HCT116 (cell line): ENCODE results near the gene TMEM121. TPM values are rescaled to one million over a fixed set of nuclear protein-coding genes. Genes with fewer than 3 reads are reported as not detected.

ENCODE experiments used
- ATAC-seq: fragments of 200-7000 bp; cut with Tn5 transposase; 2 replicates; pipeline ENCODE4 v1.9.1; 2020; ENCODE audit warnings: mild to moderate bottlenecking, moderate library complexity
- BruUV-seq: library from RNA; stranded (reverse); fragments of 400-500 nt; replicated peaks from 2 replicates; lab custom pipeline; 2021; lab: Mats Ljungman, UMichigan
- CTCF ChIA-PET: fragments of 300-600 bp; sonication (Branson Sonifier 250); formaldehyde crosslinking; loops from one replicate; lab custom pipeline; 2021; ENCODE audit warnings: antibody characterized with exemption; lab: Charles Lee
- POLR2A ChIA-PET: fragments of 300-600, 350-600 bp; sonication (Branson Sonifier 250); formaldehyde crosslinking; loops from one replicate; lab custom pipeline; 2021; ENCODE audit warnings: antibody characterized with exemption; lab: Charles Lee
- RAD21 ChIA-PET, 2 experiments: fragments of 300-600 bp; sonication (Branson Sonifier 250); formaldehyde crosslinking; loops; one replicate each; lab custom pipeline; 2023; ENCODE audit warnings: low total read pairs in 2 of 2; ENCODE audit not compliant: uncharacterized antibody in 2 of 2, unreplicated experiment in 2 of 2, low non-redundant PET in 1 of 2; lab: Charles Lee
- DNase-seq: peaks from one replicate; pipeline ENCODE4 v3.0.0-alpha.2; 2010; ENCODE audit warnings: low read depth, low spot score
- H2AFZ ChIP-seq: fragments of 200-600 bp; shearing (Covaris generic), sonication (generic); 2 replicates; pipeline ENCODE4 v1.6.1; 2017; ENCODE audit warnings: low read depth, mixed run types, mixed read lengths, antibody characterized with exemption, low read length; ENCODE audit not compliant: poor library complexity, severe bottlenecking
- H3K27ac ChIP-seq: 2 replicates; pipeline ENCODE4 v1.5.1; 2012; ENCODE audit warnings: low read depth, low read length
- H3K27me3 ChIP-seq: fragments of 200-600 bp; sonication (generic); 2 replicates; pipeline ENCODE4 v1.6.1; 2016; ENCODE audit warnings: mixed run types, low read length, mixed read lengths; ENCODE audit not compliant: insufficient read depth
- H3K36me3 ChIP-seq, 2 experiments: fragments of 200-500 bp in 1 of 2; fragments of 200-600 bp in 1 of 2; sonication (Bioruptor generic) in 1 of 2; sonication (generic) in 1 of 2; 2 replicates each; pipeline versions ENCODE4 v1.5.1 to v1.6.1; 2014 to 2016; ENCODE audit warnings: low read length in 2 of 2, inconsistent platforms in 1 of 2, mixed read lengths in 1 of 2, mixed run types in 1 of 2; ENCODE audit not compliant: insufficient read depth in 2 of 2, control insufficient read depth in 1 of 2
- H3K4me1 ChIP-seq, 2 experiments: fragments of 200-600 bp in 1 of 2; sonication (generic) in 1 of 2; 2 replicates each; pipeline versions ENCODE4 v1.5.1 to v1.6.1; 2012 to 2017; ENCODE audit warnings: low read length in 2 of 2, inconsistent platforms in 1 of 2, mild to moderate bottlenecking in 1 of 2, mixed read lengths in 1 of 2, mixed run types in 1 of 2, moderate library complexity in 1 of 2; ENCODE audit not compliant: insufficient read depth in 2 of 2, control insufficient read depth in 1 of 2
- H3K4me2 ChIP-seq: fragments of 200-600 bp; sonication (generic); 2 replicates; pipeline ENCODE4 v1.6.1; 2017; ENCODE audit warnings: mixed run types, low read length, mixed read lengths
- H3K4me3 ChIP-seq, 2 experiments: fragments of 200-600 bp in 1 of 2; sonication (generic) in 1 of 2; replicated peaks in 1 of 2; 2 replicates each; pipeline ENCODE4 v1.5.1; 2011 to 2016; ENCODE audit warnings: low read length in 2 of 2, control low read depth in 1 of 2, low read depth in 1 of 2, mild to moderate bottlenecking in 1 of 2, mixed read lengths in 1 of 2, mixed run types in 1 of 2
- H3K79me2 ChIP-seq: fragments of 200-600 bp; sonication (generic); 2 replicates; pipeline ENCODE4 v1.6.1; 2017; ENCODE audit warnings: mild to moderate bottlenecking, mixed run types, low read length, moderate library complexity, mixed read lengths; ENCODE audit not compliant: insufficient read depth
- H3K9ac ChIP-seq: fragments of 200-600 bp; sonication (generic); 2 replicates; pipeline ENCODE4 v1.6.1; 2016; ENCODE audit warnings: low read length, mixed read lengths
- H3K9me2 ChIP-seq: fragments of 200-600 bp; sonication (generic), shearing (Covaris generic); 2 replicates; pipeline ENCODE4 v1.6.1; 2017; ENCODE audit warnings: mixed run types, mild to moderate bottlenecking, moderate library complexity; ENCODE audit not compliant: insufficient read depth
- H3K9me3 ChIP-seq, 2 experiments: fragments of 200-500 bp in 1 of 2; fragments of 200-600 bp in 1 of 2; sonication (Bioruptor generic) in 1 of 2; sonication (generic) in 1 of 2; 2 replicates each; pipeline ENCODE4 v1.6.1; 2014 to 2017; ENCODE audit warnings: low read length in 2 of 2, mixed read lengths in 2 of 2, inconsistent platforms in 1 of 2, low read depth in 1 of 2, mild to moderate bottlenecking in 1 of 2, mixed run types in 1 of 2, moderate library complexity in 1 of 2; ENCODE audit not compliant: control insufficient read depth in 1 of 2, insufficient read depth in 1 of 2
- H4K20me1 ChIP-seq: fragments of 200-600 bp; sonication (generic), shearing (Covaris generic); 2 replicates; pipeline ENCODE4 v1.6.1; 2017; ENCODE audit warnings: mixed run types, mild to moderate bottlenecking, moderate library complexity; ENCODE audit not compliant: insufficient read depth
- ATF3 ChIP-seq: IDR thresholded peaks from 2 replicates; pipeline ENCODE4 v1.6.1; 2012
- CBX3 ChIP-seq: IDR thresholded peaks from 2 replicates; pipeline ENCODE4 v1.6.1; 2012; ENCODE audit warnings: low read depth
- EGR1 ChIP-seq: IDR thresholded peaks from 2 replicates; pipeline ENCODE4 v1.6.1; 2012; ENCODE audit warnings: low read depth
- EZH2 ChIP-seq: fragments of 200-600 bp; sonication (generic); IDR thresholded peaks from 2 replicates; pipeline ENCODE4 v1.6.1; 2017; ENCODE audit warnings: antibody characterized with exemption, mixed run types
- POLR2AphosphoS5 ChIP-seq: IDR thresholded peaks from 2 replicates; pipeline ENCODE4 v1.6.1; 2011; ENCODE audit warnings: mild to moderate bottlenecking, low read depth, low read length, moderate library complexity
- RAD21 ChIP-seq: IDR thresholded peaks from 2 replicates; pipeline ENCODE4 v1.6.1; 2012; ENCODE audit warnings: low read depth, mild to moderate bottlenecking
- REST ChIP-seq: IDR thresholded peaks from 2 replicates; pipeline ENCODE4 v1.6.1; 2012; ENCODE audit warnings: low read depth
- intact Hi-C: fragments of 100-400 bp; cut with micrococcal nuclease; formaldehyde crosslinking; loops from 2 replicates; pipeline ENCODE4 v1.10.0; 2022
- total RNA-seq: library from RNA; stranded (reverse); gene quantifications from one replicate; pipeline ENCODE4 v1.2.1, GENCODE V29; 2021; ENCODE audit not compliant: unreplicated experiment

The TMEM121 gene
- total RNA-seq, 1 experiment from 2014 or later: 5.5 TPM

DNA sequence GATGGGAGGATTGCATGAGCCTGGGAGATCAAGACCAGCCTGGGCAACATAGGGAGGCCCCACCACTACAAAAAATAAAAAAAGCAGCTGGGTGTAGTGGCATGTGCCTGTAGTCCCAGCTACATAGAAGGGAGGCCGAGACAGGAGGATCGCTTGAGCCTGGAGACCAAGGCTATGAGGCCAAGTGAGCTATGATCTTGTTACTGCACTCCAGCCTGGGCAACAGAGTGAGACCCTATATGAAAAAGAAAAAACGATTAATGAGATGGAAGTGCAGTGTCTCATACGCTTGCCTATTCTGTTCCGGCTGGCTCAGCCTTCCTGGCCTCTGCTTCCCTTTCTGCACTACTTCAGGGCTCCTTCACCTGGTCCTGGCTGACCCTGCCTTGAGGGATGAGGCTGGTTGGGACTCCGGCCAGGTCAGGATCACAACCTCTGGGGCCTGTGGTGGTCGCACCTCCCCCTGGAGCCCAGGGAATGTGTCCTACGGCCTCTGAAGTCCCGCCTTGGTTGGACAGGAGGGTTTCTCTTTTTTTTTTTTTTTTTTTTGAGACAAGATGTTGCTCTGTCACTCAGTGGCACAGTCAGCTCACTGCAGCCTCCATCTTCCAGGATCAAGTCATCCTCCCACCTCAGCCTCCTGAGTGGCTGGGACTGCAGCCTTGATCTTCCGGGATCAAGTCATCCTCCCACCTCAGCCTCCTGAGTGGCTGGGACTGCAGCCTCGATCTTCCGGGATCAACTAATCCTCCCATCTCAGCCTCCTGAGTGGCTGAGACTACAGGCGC lies 24.7 kb upstream of the TMEM121 start:
- no peaks in the 10 kb centered on the region for H3K4me1 ChIP-seq
- H4K20me1 ChIP-seq: no peaks in the 10 kb centered on the region
- H3K27me3 ChIP-seq: no peaks in the 10 kb centered on the region
- H3K4me3 ChIP-seq: no peak overlapping the region
- intact Hi-C loops: no loop called here
- no peak overlapping the region for H3K4me2 ChIP-seq
- no peak overlapping the region for H2AFZ ChIP-seq
- H3K36me3 ChIP-seq: no peaks in the 10 kb centered on the region
- no peak overlapping the region for H3K27ac ChIP-seq
- DNase-seq: no peak
- H3K9me3 ChIP-seq: no peaks in the 10 kb centered on the region
- CTCF ChIA-PET: no interaction called here
- RAD21 ChIA-PET: no interaction called here
- H3K9ac ChIP-seq: no peak overlapping the region
- TF ChIP-seq EZH2 (no peak), POLR2AphosphoS5 (no peak), RAD21 (no peak), EGR1 (no peak), CBX3 (no peak), ATF3 (no peak), REST (no peak)
- POLR2A ChIA-PET: no interaction called here
- no peaks in the 10 kb centered on the region for H3K79me2 ChIP-seq
- ATAC-seq: no peak
- BruUV-seq: no TSS peak
- no peaks in the 10 kb centered on the region for H3K9me2 ChIP-seq
